Measurements from ENCODE around the gene AGRN.

GRCh38 chr1:1047407-1047806, 27.5 kb downstream of the AGRN start:
- no peak for TF ChIP-seq USF1 (IDR thresholded peaks at IDR 0.05)
- no peak for TF ChIP-seq CREB1 (IDR thresholded peaks at IDR 0.05; ENCODE audit: low read depth)
- TF ChIP-seq REST (IDR thresholded peaks at IDR 0.05; ENCODE audit: low read depth), result no peak
- TF ChIP-seq TAF1 (IDR thresholded peaks at IDR 0.05; ENCODE audit: low read depth), result no peak
- no peak for TF ChIP-seq YY1 (IDR thresholded peaks at IDR 0.05; ENCODE audit: low read depth)
- no peak for TF ChIP-seq EP300 (IDR thresholded peaks at IDR 0.05; ENCODE audit: borderline replicate concordance)
- TF ChIP-seq TEAD4 (IDR thresholded peaks at IDR 0.05), result no peak
- no peak for TF ChIP-seq ZBTB7A (IDR thresholded peaks at IDR 0.05; ENCODE audit: low read depth)
- TF ChIP-seq CEBPB (IDR thresholded peaks at IDR 0.05), result no peak
- TF ChIP-seq MAX (IDR thresholded peaks at IDR 0.05), result no peak
- no peak for TF ChIP-seq RAD21 (IDR thresholded peaks at IDR 0.05; ENCODE audit: low read depth)
- TF ChIP-seq EGR1 (IDR thresholded peaks at IDR 0.05), result no peak
